Liver (tissue), 9 donors: ENCODE measurements around the gene NLRC5. TPM values are rescaled to one million over a fixed set of nuclear protein-coding genes. Genes with fewer than 3 reads are reported as not detected.

Experiments
- DNase-seq: peaks from one replicate; pipeline ENCODE4 v3.0.0-alpha.2; 2017; ENCODE audit warnings: low spot score
- H3K27ac ChIP-seq, 2 donors: one replicate each; pipeline ENCODE4 v1.7.0; 2013; ENCODE audit warnings: inconsistent platforms in 2 of 2, low read length in 2 of 2, control low read depth in 1 of 2, low read depth in 1 of 2, mild to moderate bottlenecking in 1 of 2
- H3K27me3 ChIP-seq, 4 donors: one replicate each; pipeline versions ENCODE4 v1.6.1 to v1.7.0; 2013; ENCODE audit warnings: low read length in 3 of 4, inconsistent platforms in 1 of 4, mild to moderate bottlenecking in 1 of 4, moderate library complexity in 1 of 4; ENCODE audit not compliant: control insufficient read depth in 4 of 4, insufficient read depth in 4 of 4
- H3K36me3 ChIP-seq, 4 donors: one replicate each; pipeline versions ENCODE4 v1.6.1 to v1.7.0; 2013; ENCODE audit warnings: low read length in 3 of 4, mild to moderate bottlenecking in 3 of 4, low read depth in 1 of 4, moderate library complexity in 1 of 4; ENCODE audit not compliant: control insufficient read depth in 4 of 4, insufficient read depth in 3 of 4
- H3K4me1 ChIP-seq, 4 donors: one replicate each; pipeline versions ENCODE4 v1.6.1 to v1.7.0; 2013; ENCODE audit warnings: low read length in 3 of 4, mild to moderate bottlenecking in 3 of 4, moderate library complexity in 1 of 4; ENCODE audit not compliant: control insufficient read depth in 4 of 4, insufficient read depth in 4 of 4
- H3K4me3 ChIP-seq, 3 donors: one replicate each; pipeline versions ENCODE4 v1.6.1 to v1.7.0; 2013; ENCODE audit warnings: low read length in 3 of 3, control low read depth in 1 of 3, low read depth in 1 of 3, mild to moderate bottlenecking in 1 of 3
- H3K9ac ChIP-seq, 2 donors: one replicate each; pipeline ENCODE4 v1.7.0; 2013; ENCODE audit warnings: low read length in 2 of 2, mild to moderate bottlenecking in 2 of 2, moderate library complexity in 2 of 2, control low read depth in 1 of 2, low read depth in 1 of 2
- H3K9me3 ChIP-seq, 4 donors: one replicate each; pipeline versions ENCODE4 v1.6.1 to v1.7.0; 2013; ENCODE audit warnings: low read length in 3 of 4; ENCODE audit not compliant: control insufficient read depth in 4 of 4
- ATF3 ChIP-seq: IDR thresholded peaks from 2 replicates; pipeline ENCODE4 v1.6.1; 2016; ENCODE audit warnings: antibody characterized with exemption
- CTCF ChIP-seq: fragments of 150-350 bp; IDR thresholded peaks from 2 replicates; pipeline ENCODE4 v1.5.1; 2017; ENCODE audit warnings: improper control_type of control experiment, low read depth, low read length; ENCODE audit not compliant: missing input control
- EGR1 ChIP-seq, 2 donors: IDR thresholded peaks; 2 replicates each; pipeline ENCODE4 v1.6.1; 2016 to 2018; ENCODE audit warnings: antibody characterized with exemption in 2 of 2, low read depth in 2 of 2
- FOXA1 ChIP-seq: IDR thresholded peaks from 2 replicates; pipeline ENCODE4 v1.6.1; 2016; ENCODE audit warnings: antibody characterized with exemption
- FOXA2 ChIP-seq: IDR thresholded peaks from 2 replicates; pipeline ENCODE4 v1.6.1; 2016; ENCODE audit warnings: antibody characterized with exemption
- GABPA ChIP-seq, 2 donors: IDR thresholded peaks in 1 of 2; conservative IDR thresholded peaks in 1 of 2; 2 replicates each; pipeline ENCODE4 v1.6.1; 2016; ENCODE audit warnings: antibody characterized with exemption in 2 of 2, mild to moderate bottlenecking in 1 of 2, moderate library complexity in 1 of 2
- HNF4A ChIP-seq, 2 donors: conservative IDR thresholded peaks; 2 replicates each; pipeline ENCODE4 v1.6.1; 2016; ENCODE audit warnings: antibody characterized with exemption in 2 of 2, mild to moderate bottlenecking in 2 of 2
- HNF4G ChIP-seq: IDR thresholded peaks from 2 replicates; pipeline ENCODE4 v1.6.1; 2016; ENCODE audit warnings: antibody characterized with exemption
- JUND ChIP-seq, 2 donors: IDR thresholded peaks; 2 replicates each; pipeline ENCODE4 v1.6.1; 2016; ENCODE audit warnings: antibody characterized with exemption in 2 of 2
- NR2F2 ChIP-seq: IDR thresholded peaks from 2 replicates; pipeline ENCODE4 v1.6.1; 2016; ENCODE audit warnings: antibody characterized with exemption
- RAD21 ChIP-seq, 2 donors: IDR thresholded peaks; 2 replicates each; pipeline ENCODE4 v1.6.1; 2016; ENCODE audit warnings: antibody characterized with exemption in 2 of 2, mild to moderate bottlenecking in 2 of 2
- REST ChIP-seq: IDR thresholded peaks from 2 replicates; pipeline ENCODE4 v1.6.1; 2016; ENCODE audit warnings: antibody characterized with exemption, mild to moderate bottlenecking
- SP1 ChIP-seq: IDR thresholded peaks from 2 replicates; pipeline ENCODE4 v1.6.1; 2018; ENCODE audit warnings: antibody characterized with exemption, mild to moderate bottlenecking
- TAF1 ChIP-seq: conservative IDR thresholded peaks from 2 replicates; pipeline ENCODE4 v1.6.1; 2016; ENCODE audit warnings: antibody characterized with exemption, mild to moderate bottlenecking
- YY1 ChIP-seq: IDR thresholded peaks from 2 replicates; pipeline ENCODE4 v1.6.1; 2016; ENCODE audit warnings: antibody characterized with exemption, mild to moderate bottlenecking
- WGBS: extraction: QIAGEN DNeasy Blood & Tissue Kit; methylation state at CpG from one replicate; pipeline ENCODE4 v1.1.7; 2013; 5-methylcytosine and 5-hydroxymethylcytosine counted together
- polyA plus RNA-seq, 2 donors: library from polyadenylated mRNA; stranded (reverse) in 1 of 2; unstranded in 1 of 2; fragments of 200-250 nt in 1 of 2; fragments of >200 nt in 1 of 2; fragmentation: Nextera tagmentation in 1 of 2; extraction: Ambion mirVana in 1 of 2; gene quantifications; one replicate each; pipeline versions ENCODE4 v1.2.1 to v1.2.3, GENCODE V29; 2013 to 2015
- total RNA-seq, 2 donors: library from RNA; depleted of rRNA; stranded (reverse); fragments of >200 nt; gene quantifications; one replicate each; pipeline ENCODE4 v1.2.3, GENCODE V29; 2014
- TF ChIP-seq, protein P1 (sequence below): IDR thresholded peaks from 2 replicates; pipeline ENCODE4 v1.6.1; 2016; ENCODE audit warnings: antibody characterized with exemption
- TF ChIP-seq, protein P2 (sequence below): IDR thresholded peaks from 2 replicates; pipeline ENCODE4 v1.6.1; 2016; ENCODE audit warnings: antibody characterized with exemption
- donor health status: healthy.
- donor health status: healthy.
- donor health status: healthy.
- donor health status: healthy.
- donor health status: healthy.

Gene NLRC5
- total and polyA plus RNA-seq, 4 donors, result 4.7 to 23.3 (median 8.8) TPM

DNA sequence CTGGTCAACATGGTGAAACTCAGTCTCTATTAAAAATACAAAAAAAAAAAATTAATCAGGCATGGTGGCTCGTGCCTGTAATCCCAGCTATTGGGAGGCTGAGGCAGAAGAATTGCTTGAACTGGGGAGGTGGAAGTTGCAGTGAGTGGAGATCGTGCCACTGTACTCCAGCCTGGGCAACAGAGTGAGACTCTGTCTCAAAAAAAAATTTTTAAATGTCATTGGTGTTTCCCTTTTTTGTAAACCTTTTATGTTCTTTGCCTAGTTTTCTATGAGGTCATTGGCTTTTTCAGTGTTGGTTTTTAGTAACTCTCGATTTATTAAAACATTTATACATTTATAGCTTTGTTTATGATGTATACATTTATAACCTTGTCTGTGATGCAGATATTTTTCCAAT, 18.2 kb downstream of the NLRC5 start:
- TF ChIP-seq EGR1 (IDR thresholded peaks at IDR 0.05; ENCODE audit: low read depth in 2 of 2) (no peak), GABPA (IDR thresholded peaks at IDR 0.05 in 1 of 2, conservative IDR thresholded peaks at IDR 0.05 in 1 of 2) (no peak), HNF4A (conservative IDR thresholded peaks at IDR 0.05) (no peak), TAF1 (no peak), RAD21 (IDR thresholded peaks at IDR 0.05) (no peak), CTCF (no peak), REST (no peak), FOXA1 (no peak), ATF3 (no peak), NR2F2 (no peak), SP1 (no peak)
- TF ChIP-seq, protein P1, sequence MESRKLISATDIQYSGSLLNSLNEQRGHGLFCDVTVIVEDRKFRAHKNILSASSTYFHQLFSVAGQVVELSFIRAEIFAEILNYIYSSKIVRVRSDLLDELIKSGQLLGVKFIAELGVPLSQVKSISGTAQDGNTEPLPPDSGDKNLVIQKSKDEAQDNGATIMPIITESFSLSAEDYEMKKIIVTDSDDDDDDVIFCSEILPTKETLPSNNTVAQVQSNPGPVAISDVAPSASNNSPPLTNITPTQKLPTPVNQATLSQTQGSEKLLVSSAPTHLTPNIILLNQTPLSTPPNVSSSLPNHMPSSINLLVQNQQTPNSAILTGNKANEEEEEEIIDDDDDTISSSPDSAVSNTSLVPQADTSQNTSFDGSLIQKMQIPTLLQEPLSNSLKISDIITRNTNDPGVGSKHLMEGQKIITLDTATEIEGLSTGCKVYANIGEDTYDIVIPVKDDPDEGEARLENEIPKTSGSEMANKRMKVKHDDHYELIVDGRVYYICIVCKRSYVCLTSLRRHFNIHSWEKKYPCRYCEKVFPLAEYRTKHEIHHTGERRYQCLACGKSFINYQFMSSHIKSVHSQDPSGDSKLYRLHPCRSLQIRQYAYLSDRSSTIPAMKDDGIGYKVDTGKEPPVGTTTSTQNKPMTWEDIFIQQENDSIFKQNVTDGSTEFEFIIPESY, result no peak
- TF ChIP-seq, protein P2, sequence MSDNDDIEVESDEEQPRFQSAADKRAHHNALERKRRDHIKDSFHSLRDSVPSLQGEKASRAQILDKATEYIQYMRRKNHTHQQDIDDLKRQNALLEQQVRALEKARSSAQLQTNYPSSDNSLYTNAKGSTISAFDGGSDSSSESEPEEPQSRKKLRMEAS, result no peak
- WGBS, result 91% methylated on average over 3 of the region's 3 CpGs
- no peaks in the 10 kb centered on the region for H3K9me3 ChIP-seq

GRCh38 chr16:57008440-57008839, 19.1 kb downstream of the NLRC5 start:
- no peak overlapping the region for H3K9ac ChIP-seq
- H3K27ac ChIP-seq, result no peak overlapping the region
- no peak for DNase-seq
- H3K9me3 ChIP-seq, result no peaks in the 10 kb centered on the region
- no peak overlapping the region for H3K4me3 ChIP-seq
- no peaks in the 10 kb centered on the region for H3K27me3 ChIP-seq
- no peaks in the 10 kb centered on the region for H3K4me1 ChIP-seq
- H3K36me3 ChIP-seq, result peaks cover 0 to 4% (median 0%) of the 10 kb centered on the region in 4 donors
- WGBS, result 98% methylated on average over 1 of the region's 1 CpG
- TF ChIP-seq SP1 (no peak), YY1 (no peak), TAF1 (no peak), GABPA (IDR thresholded peaks at IDR 0.05 in 1 of 2, conservative IDR thresholded peaks at IDR 0.05 in 1 of 2) (no peak), JUND (IDR thresholded peaks at IDR 0.05) (no peak), NR2F2 (no peak), RAD21 (IDR thresholded peaks at IDR 0.05) (no peak), FOXA2 (no peak), HNF4G (no peak), CTCF (no peak), HNF4A (conservative IDR thresholded peaks at IDR 0.05) (no peak)
- TF ChIP-seq, protein P1, result no peak
- TF ChIP-seq, protein P2, result no peak

More for the DNA sequence above, 18.2 kb downstream of the NLRC5 start:
- no peak overlapping the region for H3K4me3 ChIP-seq
- no peaks in the 10 kb centered on the region for H3K4me1 ChIP-seq
- DNase-seq, result no peak
- H3K27ac ChIP-seq, result no peak overlapping the region
- H3K9ac ChIP-seq, result no peak overlapping the region
- no peaks in the 10 kb centered on the region for H3K27me3 ChIP-seq
- H3K36me3 ChIP-seq, result peaks cover 0 to 4% (median 0%) of the 10 kb centered on the region in 4 donors
